GM18502 (cell line): ENCODE measurements around the gene CEP57L1.
"Not testable (repeated sequence)": the region's sequence is repeated elsewhere in the genome, so short reads cannot be mapped to it uniquely, and the experiment has no call there.

ENCODE experiments used
- ATAC-seq: cut with Tn5 transposase; IDR thresholded peaks from one replicate; pipeline ENCODE4 v1.9.1; 2021; ENCODE audit warnings: mild to moderate bottlenecking; ENCODE audit not compliant: unreplicated experiment, poor library complexity

The CEP57L1 gene

GRCh38 chr6:109103942-109104341, 8.6 kb downstream of the CEP57L1 start:
- ATAC-seq, result no peak

- ATAC-seq, result no peak
Observed at GRCh38 chr6:109104512-109104911, 9.2 kb downstream of the CEP57L1 start.

GRCh38 chr6:109105681-109106080, 10.4 kb downstream of the CEP57L1 start:
- no peak for ATAC-seq

GRCh38 chr6:109109663-109110062, 14.4 kb downstream of the CEP57L1 start:
- ATAC-seq, result not testable (repeated sequence)

GRCh38 chr6:109112663-109113062, 17.4 kb downstream of the CEP57L1 start:
- ATAC-seq, result not testable (repeated sequence)

- peak; percentile 62 for ATAC-seq
Observed at GRCh38 chr6:109117346-109118035, 22.2 kb downstream of the CEP57L1 start.

GRCh38 chr6:109118337-109118736, 23.0 kb downstream of the CEP57L1 start:
- ATAC-seq, result no peak

- ATAC-seq, result no peak
Observed at GRCh38 chr6:109118871-109119354, 23.6 kb downstream of the CEP57L1 start.

GRCh38 chr6:109121411-109121810, 26.1 kb downstream of the CEP57L1 start:
- no peak for ATAC-seq

- ATAC-seq, result no peak
Observed at GRCh38 chr6:109124219-109124618, 28.9 kb downstream of the CEP57L1 start.

- ATAC-seq, result no peak
Observed at GRCh38 chr6:109125504-109125903, 30.2 kb downstream of the CEP57L1 start.

GRCh38 chr6:109130065-109130464, 34.8 kb downstream of the CEP57L1 start:
- ATAC-seq, result no peak

GRCh38 chr6:109135600-109135999, 40.3 kb downstream of the CEP57L1 start:
- ATAC-seq, result not testable (repeated sequence)

GRCh38 chr6:109136039-109136438, 40.7 kb downstream of the CEP57L1 start:
- not testable (repeated sequence) for ATAC-seq

GRCh38 chr6:109136530-109136929, 41.2 kb downstream of the CEP57L1 start:
- ATAC-seq, result not testable (repeated sequence)

- ATAC-seq, result no peak
Observed at GRCh38 chr6:109139109-109139508, 43.8 kb downstream of the CEP57L1 start.

GRCh38 chr6:109142067-109142466, 46.8 kb downstream of the CEP57L1 start:
- ATAC-seq, result not testable (repeated sequence)

GRCh38 chr6:109143191-109143590, 47.9 kb downstream of the CEP57L1 start:
- no peak for ATAC-seq

GRCh38 chr6:109148251-109148650, 52.9 kb downstream of the CEP57L1 start:
- ATAC-seq, result not testable (repeated sequence)

GRCh38 chr6:109148716-109149115, 53.4 kb downstream of the CEP57L1 start:
- ATAC-seq, result not testable (repeated sequence)

GRCh38 chr6:109153752-109154151, 58.4 kb downstream of the CEP57L1 start:
- no peak for ATAC-seq

- ATAC-seq, result no peak
Observed at GRCh38 chr6:109164331-109164730, 69.0 kb downstream of the CEP57L1 start.
